Esophagus squamous epithelium (tissue), 5 donors: ENCODE measurements around the gene FAM241A. TPM values are rescaled to one million over a fixed set of nuclear protein-coding genes. Genes with fewer than 3 reads are reported as not detected.

Experiments
- DNase-seq: peaks from one replicate; lab custom pipeline; 2025; lab: John Stamatoyannopoulos, UW
- H3K27ac ChIP-seq, 4 donors: fragments of 200-600 bp; sonication (generic); one replicate each; pipeline ENCODE4 v1.5.1; 2016 to 2019; ENCODE audit warnings: mild to moderate bottlenecking in 1 of 4
- H3K27me3 ChIP-seq, 4 donors: fragments of 200-600 bp; sonication (generic); 1 replicate in 3 of 4; 2 replicates in 1 of 4; pipeline versions ENCODE4 v1.5.1 to v1.6.0; 2017 to 2021; ENCODE audit warnings: antibody characterized with exemption in 1 of 4
- H3K36me3 ChIP-seq, 3 donors: fragments of 200-600 bp; sonication (generic); one replicate each; pipeline ENCODE4 v1.5.1; 2016 to 2019
- H3K4me1 ChIP-seq, 3 donors: fragments of 200-600 bp; sonication (generic); one replicate each; pipeline ENCODE4 v1.5.1; 2017 to 2019
- H3K4me3 ChIP-seq, 4 donors: fragments of 200-600 bp; sonication (generic); 1 replicate in 3 of 4; 2 replicates in 1 of 4; pipeline ENCODE4 v1.5.1; 2016 to 2019; ENCODE audit warnings: mild to moderate bottlenecking in 2 of 4, moderate library complexity in 1 of 4
- H3K9me3 ChIP-seq, 3 donors: fragments of 200-600 bp; sonication (generic); one replicate each; pipeline ENCODE4 v1.5.1; 2016 to 2019
- POLR2A ChIP-seq, 4 donors: fragments of 450-650 bp; IDR thresholded peaks; one replicate each; pipeline ENCODE4 v1.6.1; 2017; ENCODE audit warnings: antibody characterized with exemption in 4 of 4, mild to moderate bottlenecking in 4 of 4, moderate library complexity in 3 of 4
- WGBS, 2 donors: methylation state at CpG; one replicate each; pipeline ENCODE4 v1.1.5; 2018; 5-methylcytosine and 5-hydroxymethylcytosine counted together
- intact Hi-C: fragments of 100-400 bp; cut with DNase I; formaldehyde crosslinking; loops from one replicate; pipeline ENCODE4 v1.15.0; 2022
- total RNA-seq, 4 donors: library from RNA; depleted of rRNA; stranded (reverse); fragments of >200 nt; gene quantifications; one replicate each; pipeline ENCODE4 v1.1.0, GENCODE V29; 2016
- TF ChIP-seq, protein P1 (sequence below), 6 experiments: fragments of 450-650 bp in 4 of 6; fragments of 200-600 bp in 2 of 6; sonication (generic) in 2 of 6; IDR thresholded peaks; one replicate each; pipeline ENCODE4 v1.5.1; 2016 to 2019; ENCODE audit warnings: antibody characterized with exemption in 6 of 6, mild to moderate bottlenecking in 4 of 6, moderate library complexity in 4 of 6
- donor health status: DM: yes; HTN: yes; CAD: no.

FAM241A gene
- total RNA-seq, 4 donors from 2014 or later = 1.3 to 4.7 (median 4.0) TPM

DNA sequence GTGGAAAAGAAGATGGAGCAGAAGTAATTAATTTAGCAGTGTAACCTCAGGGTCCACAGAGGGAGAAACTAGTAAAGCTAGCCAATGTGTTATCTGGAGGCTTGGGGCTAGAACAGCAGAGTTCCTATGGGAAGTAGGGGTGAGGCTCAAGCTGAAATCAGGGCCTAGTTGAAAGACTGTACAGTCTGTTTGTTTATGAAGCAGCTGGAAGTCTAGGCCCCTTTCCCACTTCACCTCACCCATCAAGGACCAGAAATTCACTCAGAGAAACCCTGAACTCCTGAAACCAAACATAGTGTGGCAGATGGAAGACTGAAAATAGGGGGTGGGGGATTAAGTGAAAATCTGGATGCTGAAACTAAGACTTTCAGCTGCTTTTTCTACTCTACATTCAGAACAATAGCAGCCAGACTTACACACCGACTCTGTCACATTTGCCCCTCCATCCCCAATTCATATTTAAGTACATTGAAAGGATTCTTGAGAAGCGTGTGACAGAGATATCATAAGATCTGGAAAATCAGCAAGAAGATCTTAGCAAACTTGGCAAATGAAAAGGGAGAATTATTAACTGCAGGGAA, 32.6 kb upstream of the FAM241A start:
- H3K27ac ChIP-seq = peak overlapping the region; percentile 51 to 74 (median 60)
- 56 to 62% methylated on average over 2 of the region's 2 CpGs for WGBS, 2 donors
- intact Hi-C loops = no loop called here
- peaks cover 0 to 45% (median 19%) of the 10 kb centered on the region in 3 donors for H3K4me1 ChIP-seq
- H3K36me3 ChIP-seq = no peaks in the 10 kb centered on the region
- DNase-seq = no peak
- TF ChIP-seq, protein P1, sequence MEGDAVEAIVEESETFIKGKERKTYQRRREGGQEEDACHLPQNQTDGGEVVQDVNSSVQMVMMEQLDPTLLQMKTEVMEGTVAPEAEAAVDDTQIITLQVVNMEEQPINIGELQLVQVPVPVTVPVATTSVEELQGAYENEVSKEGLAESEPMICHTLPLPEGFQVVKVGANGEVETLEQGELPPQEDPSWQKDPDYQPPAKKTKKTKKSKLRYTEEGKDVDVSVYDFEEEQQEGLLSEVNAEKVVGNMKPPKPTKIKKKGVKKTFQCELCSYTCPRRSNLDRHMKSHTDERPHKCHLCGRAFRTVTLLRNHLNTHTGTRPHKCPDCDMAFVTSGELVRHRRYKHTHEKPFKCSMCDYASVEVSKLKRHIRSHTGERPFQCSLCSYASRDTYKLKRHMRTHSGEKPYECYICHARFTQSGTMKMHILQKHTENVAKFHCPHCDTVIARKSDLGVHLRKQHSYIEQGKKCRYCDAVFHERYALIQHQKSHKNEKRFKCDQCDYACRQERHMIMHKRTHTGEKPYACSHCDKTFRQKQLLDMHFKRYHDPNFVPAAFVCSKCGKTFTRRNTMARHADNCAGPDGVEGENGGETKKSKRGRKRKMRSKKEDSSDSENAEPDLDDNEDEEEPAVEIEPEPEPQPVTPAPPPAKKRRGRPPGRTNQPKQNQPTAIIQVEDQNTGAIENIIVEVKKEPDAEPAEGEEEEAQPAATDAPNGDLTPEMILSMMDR (IDR thresholded peaks at IDR 0.05) = no peak
- no peak for TF ChIP-seq POLR2A (IDR thresholded peaks at IDR 0.05)
- H3K27me3 ChIP-seq = no peaks in the 10 kb centered on the region
- no peaks in the 10 kb centered on the region for H3K9me3 ChIP-seq
- H3K4me3 ChIP-seq = no peak overlapping the region

DNA sequence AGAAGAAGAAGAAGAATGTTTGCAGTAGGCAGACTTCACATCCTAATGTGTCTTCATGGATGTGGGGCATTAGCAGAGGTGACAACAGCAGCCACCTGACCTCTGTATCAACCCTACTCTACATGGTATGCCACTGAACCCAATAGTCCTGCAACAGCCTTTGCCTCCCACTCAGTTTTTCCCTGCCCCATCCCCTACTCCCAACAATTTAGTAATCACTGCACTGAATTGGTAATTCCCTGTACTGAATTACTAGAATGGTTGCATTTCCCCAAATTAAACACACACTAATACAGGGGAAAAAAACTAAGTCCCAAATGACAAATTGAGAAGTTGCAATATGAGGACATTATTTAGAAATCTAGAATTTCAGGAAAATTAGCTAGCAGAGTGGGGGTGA, 31.4 kb upstream of the FAM241A start:
- Histone ChIP-seq H3K9me3 (no peaks in the 10 kb centered on the region), H3K27ac (peak overlapping the region in 2 of 4 donors; percentile 8 to 74), H3K27me3 (no peaks in the 10 kb centered on the region), H3K4me1 (peaks cover 0 to 44% (median 19%) of the 10 kb centered on the region in 3 donors), H3K4me3 (no peak overlapping the region), H3K36me3 (no peaks in the 10 kb centered on the region)
- TF ChIP-seq POLR2A (IDR thresholded peaks at IDR 0.05) = no peak
- TF ChIP-seq, protein P1 (IDR thresholded peaks at IDR 0.05) = no peak
- intact Hi-C loops = no loop called here
- DNase-seq = no peak

DNA sequence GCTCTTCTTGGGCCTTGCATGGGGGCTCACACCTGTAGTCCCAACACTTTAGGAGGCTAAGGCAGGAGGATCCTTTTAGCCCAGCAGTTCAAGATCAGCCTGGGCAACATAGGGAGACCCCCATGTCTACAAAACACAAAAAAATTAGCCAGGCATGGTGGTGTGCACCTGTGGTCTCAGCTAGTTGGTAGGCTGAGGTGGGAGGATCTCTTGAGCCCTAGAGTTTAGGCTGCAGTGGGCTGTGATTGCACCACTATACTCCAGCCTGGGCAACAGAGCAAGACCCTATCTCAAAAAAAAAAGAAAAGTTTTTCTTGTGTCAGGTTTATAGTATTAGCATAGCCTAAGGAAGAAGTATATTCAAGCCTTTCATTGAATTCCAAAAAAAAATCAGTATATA, 30.8 kb upstream of the FAM241A start:
- no peak for DNase-seq
- no peaks in the 10 kb centered on the region for H3K9me3 ChIP-seq
- no peak overlapping the region for H3K4me3 ChIP-seq
- no peak overlapping the region for H3K27ac ChIP-seq
- no peaks in the 10 kb centered on the region for H3K27me3 ChIP-seq
- TF ChIP-seq, protein P1 (IDR thresholded peaks at IDR 0.05) = no peak
- no peak for TF ChIP-seq POLR2A (IDR thresholded peaks at IDR 0.05)
- H3K4me1 ChIP-seq = peaks cover 0 to 38% (median 14%) of the 10 kb centered on the region in 3 donors
- intact Hi-C loops = no loop called here
- no peaks in the 10 kb centered on the region for H3K36me3 ChIP-seq

- intact Hi-C loops = no loop called here
- Histone ChIP-seq H3K4me3 (no peak overlapping the region), H3K27ac (no peak overlapping the region), H3K4me1 (peaks cover 0 to 8% (median under 1%) of the 10 kb centered on the region in 3 donors), H3K36me3 (no peaks in the 10 kb centered on the region), H3K9me3 (no peaks in the 10 kb centered on the region), H3K27me3 (no peaks in the 10 kb centered on the region)
- DNase-seq = no peak
- no peak for TF ChIP-seq POLR2A (IDR thresholded peaks at IDR 0.05)
- TF ChIP-seq, protein P1 (IDR thresholded peaks at IDR 0.05) = no peak
- 83% methylated on average over 1 of the region's 1 CpG; no CpG with 5 or more reads in 1 of the 2 donors for WGBS, 2 donors
These were observed 26.4 kb upstream of the FAM241A start for GRCh38 chr4:112118742-112119352.

- 67 to 70% methylated on average over 3 of the region's 3 CpGs for WGBS, 2 donors
- peaks cover 0 to 7% (median 0%) of the 10 kb centered on the region in 3 donors for H3K4me1 ChIP-seq
- H3K9me3 ChIP-seq = no peaks in the 10 kb centered on the region
- no peak overlapping the region for H3K27ac ChIP-seq
- TF ChIP-seq POLR2A (IDR thresholded peaks at IDR 0.05) = no peak
- TF ChIP-seq, protein P1 (IDR thresholded peaks at IDR 0.05) = no peak
- intact Hi-C loops = no loop called here
- no peaks in the 10 kb centered on the region for H3K27me3 ChIP-seq
- H3K36me3 ChIP-seq = no peaks in the 10 kb centered on the region
- H3K4me3 ChIP-seq = no peak overlapping the region
- DNase-seq = no peak
These were observed 25.9 kb upstream of the FAM241A start for GRCh38 chr4:112119353-112119783.
